Right kidney (tissue), 1 donor: ENCODE measurements around the gene FHAD1.
"Not testable (repeated sequence)": the region's sequence is repeated elsewhere in the genome, so short reads cannot be mapped to it uniquely, and the experiment has no call there.

ENCODE experiments used
- DNase-seq: peaks from one replicate; pipeline ENCODE4 v3.0.0-alpha.2; 2016

The FHAD1 gene

DNA sequence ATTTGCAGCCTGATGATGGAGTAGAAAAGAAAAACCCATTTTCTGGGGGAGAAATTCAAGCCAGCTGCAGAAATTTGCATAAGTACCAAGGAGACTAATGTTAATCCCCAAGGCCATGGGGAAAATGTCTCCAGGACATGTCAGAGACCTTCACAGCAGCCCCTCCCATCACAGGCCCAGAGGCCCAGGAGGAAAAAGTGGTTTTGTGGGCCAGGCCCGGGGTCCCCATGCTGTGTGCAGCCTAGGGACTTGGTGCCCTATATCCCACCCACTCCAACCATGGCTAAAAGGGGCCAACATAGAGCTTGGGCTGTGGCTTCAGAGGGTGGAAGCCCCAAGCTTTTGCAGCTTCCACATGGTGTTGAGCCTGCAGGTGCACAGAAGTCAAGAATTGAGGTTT is 59.3 kb downstream of the FHAD1 start:
- DNase-seq = not testable (repeated sequence)

GRCh38 chr1:15308135-15308534 is 61.1 kb downstream of the FHAD1 start:
- DNase-seq = no peak

GRCh38 chr1:15308621-15309027 is 61.6 kb downstream of the FHAD1 start:
- DNase-seq = no peak

DNA sequence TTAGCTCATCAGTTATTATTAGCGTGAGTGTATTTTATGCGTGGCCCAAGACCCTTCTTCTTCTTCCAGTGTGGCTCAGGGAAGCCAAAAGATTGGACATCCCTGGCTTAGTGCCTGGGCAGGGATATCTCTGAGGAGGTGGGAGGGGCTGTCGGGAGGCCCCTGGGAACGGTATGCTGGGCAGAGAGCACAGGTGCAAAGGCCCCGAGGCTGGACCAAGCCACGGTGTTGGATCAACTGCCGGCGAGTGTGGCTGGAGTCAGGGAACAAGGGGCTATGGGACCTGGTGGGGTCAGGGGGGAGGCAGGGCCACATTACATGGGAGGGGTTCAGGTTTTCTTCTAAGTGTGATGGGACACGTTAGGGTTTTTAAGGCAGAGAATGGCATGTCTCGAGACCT is 62.7 kb downstream of the FHAD1 start:
- no peak for DNase-seq

GRCh38 chr1:15310544-15310943 is 63.5 kb downstream of the FHAD1 start:
- DNase-seq = no peak

DNA sequence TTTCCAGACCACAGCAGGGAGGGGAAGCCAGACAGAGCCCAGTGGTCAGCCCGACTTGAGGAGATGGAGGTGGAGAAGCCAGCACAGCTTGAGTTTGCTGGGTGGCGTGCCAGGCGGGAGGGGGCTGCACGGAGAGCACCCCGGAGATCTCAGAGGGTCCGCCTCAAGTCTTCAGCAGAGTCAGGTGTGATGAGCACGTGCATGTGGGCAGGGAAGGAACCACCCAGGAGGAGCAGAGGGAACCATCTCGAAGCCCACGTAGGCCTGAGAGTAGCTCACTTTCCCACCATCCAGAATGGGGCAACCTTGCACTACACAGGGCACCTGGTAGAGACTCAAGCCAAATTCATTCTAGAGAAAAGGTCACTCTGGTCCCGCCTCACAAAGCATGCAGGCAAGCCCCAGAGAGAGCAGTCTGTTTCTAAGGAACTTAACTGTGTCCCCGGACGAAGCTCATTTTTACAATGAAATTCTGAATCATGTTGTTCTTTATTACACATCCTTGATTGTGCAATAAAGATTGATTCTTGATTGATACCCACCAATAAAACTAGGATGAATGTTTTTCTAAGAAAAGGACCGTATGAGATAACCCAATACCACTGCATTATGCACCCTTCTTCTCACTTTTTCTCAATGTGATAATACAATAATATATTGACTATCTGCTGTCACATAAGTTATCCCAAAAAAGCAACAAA is 64.2 kb downstream of the FHAD1 start:
- no peak for DNase-seq

DNA sequence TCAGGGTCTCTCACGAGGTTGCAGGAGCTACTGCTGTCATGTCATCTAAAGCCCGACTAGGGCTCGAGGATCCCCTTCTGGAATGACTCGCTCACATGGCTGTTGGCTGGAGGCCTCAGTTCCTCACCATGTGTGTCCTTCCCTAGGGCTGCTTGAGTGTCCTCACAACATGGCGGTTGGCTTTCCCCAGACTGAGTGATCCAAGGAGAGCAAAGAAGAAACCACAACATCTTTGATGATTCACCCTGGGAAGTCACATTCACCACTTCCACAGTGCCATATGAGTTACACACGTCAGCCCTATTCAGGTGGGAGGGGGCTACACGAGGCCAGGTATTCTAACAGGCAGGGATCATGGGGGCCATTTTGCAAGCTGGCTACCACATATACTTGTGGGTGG is 64.9 kb downstream of the FHAD1 start:
- no peak for DNase-seq

DNA sequence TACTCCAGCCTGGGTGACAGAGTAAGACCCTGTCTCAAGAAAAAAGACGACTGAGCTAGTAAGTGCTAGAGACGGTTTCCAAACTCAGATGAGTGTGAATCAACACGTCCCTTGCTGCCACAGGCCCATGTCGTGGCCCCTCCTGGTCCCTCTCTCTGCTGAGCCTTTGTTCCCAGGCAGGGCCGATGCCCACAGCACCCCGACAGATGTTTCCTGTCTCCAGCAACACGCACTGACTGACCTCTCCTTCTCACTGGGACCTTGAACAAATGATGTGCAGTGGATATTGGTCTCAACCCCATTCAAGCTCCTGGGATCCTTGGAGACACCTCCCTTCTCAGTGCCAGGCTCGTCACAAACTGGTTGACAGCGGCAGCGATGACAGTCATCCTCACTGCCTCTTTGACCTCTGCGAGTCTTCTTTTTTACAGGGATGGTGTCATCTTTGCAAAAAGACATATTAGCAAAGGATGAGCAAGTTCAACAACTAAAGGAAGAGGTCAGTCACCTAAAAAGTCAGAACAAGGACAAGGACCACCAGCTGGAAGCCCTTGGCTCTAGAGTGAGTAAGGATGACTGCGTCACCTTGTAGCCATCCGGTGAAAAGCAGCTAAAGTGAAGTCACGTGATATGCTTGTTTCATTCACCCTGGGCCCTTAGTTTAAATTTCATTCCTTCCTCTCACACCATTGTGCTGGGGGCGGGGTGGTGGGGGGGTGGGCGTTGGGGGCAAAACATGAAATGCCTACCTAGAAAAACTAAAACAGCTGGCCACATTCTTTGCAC is 65.8 kb downstream of the FHAD1 start:
- no peak for DNase-seq

DNA sequence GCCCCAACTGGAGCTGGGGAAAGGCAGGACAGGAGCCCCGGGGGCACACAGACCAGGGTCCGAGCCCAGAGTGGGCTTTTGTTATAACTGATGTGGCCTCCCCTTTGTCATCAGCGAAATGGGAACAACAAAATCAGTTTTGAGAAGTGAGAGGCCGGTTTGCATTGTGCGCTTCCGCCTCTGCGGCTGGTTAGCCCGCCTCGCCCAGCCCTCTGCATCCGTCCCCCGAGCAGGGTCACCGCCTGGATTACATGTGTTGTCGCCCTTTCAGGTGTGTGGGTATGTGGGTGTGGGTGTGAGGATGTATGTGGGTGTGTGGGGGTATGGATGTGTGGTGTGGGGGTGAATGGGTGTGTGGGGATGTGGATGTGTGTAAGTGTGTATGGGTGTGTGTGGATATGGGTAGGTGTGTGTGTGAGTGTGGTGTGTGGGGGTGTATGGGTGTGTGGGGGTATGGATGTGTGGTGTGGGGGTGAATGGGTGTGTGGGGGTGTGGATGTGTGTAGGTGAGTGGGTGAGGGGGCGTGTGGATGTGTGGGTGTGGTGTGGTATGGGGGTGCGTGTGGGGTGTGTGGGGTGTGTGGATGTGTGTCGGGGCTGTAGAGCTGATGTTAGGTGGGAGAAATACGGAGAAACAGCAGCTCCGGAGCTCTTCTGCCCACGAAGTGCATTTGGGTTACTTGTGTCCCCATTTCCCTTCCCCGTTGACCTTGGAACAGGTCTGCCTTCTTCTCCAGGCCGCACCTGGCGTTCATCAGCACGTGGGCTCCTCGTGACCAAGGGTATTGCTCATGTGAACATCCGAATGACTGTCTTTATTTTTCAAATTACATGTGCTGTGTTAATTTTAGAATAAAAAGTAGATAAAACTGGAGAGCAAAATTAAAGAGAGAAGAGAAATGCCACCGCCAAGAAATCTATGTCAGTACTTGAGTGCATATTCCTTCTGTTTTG is 67.6 kb downstream of the FHAD1 start:
- DNase-seq = no peak

- no peak for DNase-seq
Measured at GRCh38 chr1:15315815-15316214, 68.8 kb downstream of the FHAD1 start.

DNA sequence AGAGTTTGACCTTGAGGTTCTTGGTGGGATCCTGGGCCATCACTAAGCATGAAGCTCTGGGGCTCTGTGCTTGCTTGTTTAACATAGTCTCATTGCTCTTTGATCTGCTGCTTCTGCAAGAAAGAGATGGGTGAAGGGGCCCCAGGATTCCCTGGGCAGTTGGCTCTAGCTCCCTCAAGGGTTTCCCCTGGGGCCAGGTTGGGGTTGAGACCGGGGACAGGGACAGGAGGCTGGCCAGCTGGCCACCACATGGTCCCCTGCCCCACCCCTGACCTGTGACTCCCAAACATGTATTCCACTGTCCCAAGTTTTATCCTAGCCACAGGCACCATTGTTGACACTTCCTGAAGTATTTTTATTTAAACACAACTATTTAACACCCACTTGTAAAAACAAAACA is 69.5 kb downstream of the FHAD1 start:
- no peak for DNase-seq

DNA sequence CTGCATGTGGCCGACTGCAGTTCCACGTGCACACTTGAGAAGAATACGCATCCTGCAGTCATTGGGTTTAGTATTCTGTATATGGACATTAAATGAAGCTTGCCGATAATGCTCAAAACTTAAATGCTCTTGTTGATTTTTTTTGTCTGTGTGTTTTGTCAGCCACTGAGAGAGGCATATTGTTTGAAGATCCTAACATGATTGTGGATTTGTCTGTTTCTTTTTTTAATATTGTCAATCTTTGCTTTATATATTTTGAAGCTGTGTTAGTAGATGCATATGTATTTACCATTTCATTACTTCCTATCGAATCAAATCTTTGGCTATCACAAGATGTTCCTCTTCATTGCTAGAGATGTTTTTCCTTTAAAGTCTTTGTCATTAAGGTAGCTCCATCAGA is 73.2 kb downstream of the FHAD1 start:
- DNase-seq = no peak

DNA sequence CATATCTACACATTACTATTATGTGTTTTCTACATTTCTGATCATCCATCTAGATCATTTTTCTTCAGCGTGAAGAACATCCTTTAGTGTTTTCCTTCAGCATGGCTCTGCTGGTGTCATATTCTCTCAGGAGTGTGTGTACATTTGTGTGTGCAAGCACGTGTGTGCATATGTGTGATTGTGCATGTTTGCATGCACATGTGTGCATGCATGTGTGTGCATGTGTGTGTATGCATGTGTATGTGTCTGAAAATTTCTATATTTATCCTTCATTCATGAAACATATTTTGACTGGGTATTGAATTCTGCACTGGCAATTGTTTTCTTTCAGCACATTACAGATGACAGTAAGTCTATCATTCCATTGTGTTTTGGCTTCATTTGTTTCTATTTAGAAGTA is 74.6 kb downstream of the FHAD1 start:
- DNase-seq = no peak

- no peak for DNase-seq
Measured at GRCh38 chr1:15322648-15323350, 75.8 kb downstream of the FHAD1 start.

GRCh38 chr1:15323351-15323988 is 76.4 kb downstream of the FHAD1 start:
- peak; percentile 64 for DNase-seq

GRCh38 chr1:15323989-15324868 is 77.2 kb downstream of the FHAD1 start:
- peak; percentile 50 for DNase-seq

GRCh38 chr1:15324869-15325335 is 77.9 kb downstream of the FHAD1 start:
- no peak for DNase-seq

DNA sequence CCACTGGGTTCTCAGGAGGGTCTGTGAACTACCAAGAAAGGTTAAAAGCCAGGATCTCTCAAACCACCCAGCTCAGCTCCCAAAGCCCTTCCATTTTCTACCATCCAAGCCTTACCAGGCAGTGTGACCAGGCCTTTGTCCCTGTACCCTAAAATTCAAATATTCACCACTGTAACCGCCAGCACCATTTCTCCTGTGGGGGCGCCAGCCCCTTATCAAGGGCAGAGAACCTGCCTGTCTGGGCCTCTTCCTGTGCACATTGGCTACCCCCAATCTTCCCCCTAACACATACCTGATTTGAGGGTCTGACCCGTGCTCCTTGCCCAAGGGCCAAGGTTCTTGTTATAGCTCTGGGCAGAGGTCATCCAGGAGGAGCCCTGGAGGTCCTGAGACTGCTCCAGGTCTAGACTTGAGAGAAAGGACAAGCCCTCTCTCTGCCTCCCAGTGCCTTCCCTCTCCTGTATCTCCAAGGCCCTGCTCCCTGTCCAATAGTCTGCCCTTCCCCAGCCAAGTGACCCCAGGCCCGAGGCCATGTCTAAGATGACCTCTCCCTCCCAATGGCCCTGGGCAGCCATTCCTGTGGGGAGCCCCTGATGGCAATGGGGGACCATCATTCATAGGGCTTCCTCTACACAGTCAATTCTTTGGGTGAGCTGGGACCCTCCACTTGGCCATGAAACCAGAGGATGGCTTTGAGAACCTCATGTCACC is 78.5 kb downstream of the FHAD1 start:
- DNase-seq = no peak

DNA sequence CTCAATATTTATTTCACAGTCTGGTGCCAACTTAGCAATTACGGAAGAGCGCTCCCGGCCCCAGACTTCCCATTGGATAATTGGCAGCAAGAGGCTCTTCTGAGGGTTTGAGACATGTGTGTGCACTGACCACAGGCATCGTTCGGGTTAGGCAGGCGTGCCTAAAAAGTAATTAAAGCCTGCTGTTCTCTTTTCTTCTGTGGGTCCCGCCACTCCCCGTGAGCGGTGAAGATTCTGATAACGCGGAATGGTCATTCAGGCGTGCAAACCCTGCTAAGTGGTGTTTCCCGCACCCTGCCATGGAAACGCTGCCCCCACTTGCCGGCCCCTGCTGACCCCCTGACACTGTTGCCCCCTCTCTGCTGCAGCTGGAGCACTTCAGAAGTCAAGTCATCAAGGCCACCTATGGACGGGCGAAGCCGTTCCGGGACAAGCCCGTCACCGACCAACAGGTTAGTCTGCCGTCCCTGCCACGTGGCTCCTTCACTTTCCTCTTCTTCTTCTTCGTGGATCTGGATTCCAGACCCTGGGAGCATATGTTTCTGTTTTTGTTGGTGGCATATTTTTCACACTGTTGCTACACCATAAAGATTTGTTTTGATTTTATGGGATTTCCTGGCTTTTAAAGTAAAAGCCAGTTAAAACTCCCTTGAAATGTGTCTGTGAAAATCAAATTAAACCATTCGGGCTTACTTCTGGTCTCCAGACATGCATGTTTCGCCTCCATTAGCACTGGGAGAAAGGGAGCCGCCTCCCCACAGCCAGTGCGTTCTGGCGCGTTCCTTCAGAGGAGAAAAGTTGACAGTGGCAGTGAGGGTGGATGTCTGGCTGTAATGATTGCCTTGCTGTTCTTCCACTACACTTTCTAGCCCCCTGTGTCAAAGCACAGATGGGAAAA is 79.9 kb downstream of the FHAD1 start:
- DNase-seq = peak; percentile 42
